C4-2B (cell line): ENCODE measurements around the gene GADL1.

Experiments
- CTCF ChIP-seq: fragments of 450-650 bp; conservative IDR thresholded peaks from 2 replicates; pipeline ENCODE4 v1.5.1; 2017; ENCODE audit warnings: mild to moderate bottlenecking
- ZFX ChIP-seq: fragments of 450-650 bp; IDR thresholded peaks from 2 replicates; pipeline ENCODE4 v1.6.1; 2017

GRCh38 chr3:30756218-30756617 is 138.2 kb downstream of the GADL1 start:
- TF ChIP-seq ZFX (no peak), CTCF (no peak)
